Measurements from ENCODE around the gene LENG8.
A peak's percentile ranks its signal among the peaks of the same experiment; 100 is the strongest.
"Not testable (repeated sequence)": the region's sequence is repeated elsewhere in the genome, so short reads cannot be mapped to it uniquely, and the experiment has no call there.

The LENG8 gene

GRCh38 chr19:54462047-54462654, 13.2 kb downstream of the LENG8 start:
- no peak for DNase-seq (ENCODE audit: low spot score)

GRCh38 chr19:54462655-54463530, 13.9 kb downstream of the LENG8 start:
- DNase-seq (ENCODE audit: low spot score), result peak; percentile 52

- peak; percentile 92 for DNase-seq (ENCODE audit: low spot score)
These were observed 14.6 kb downstream of the LENG8 start, which contains the start of gene LENG9 for GRCh38 chr19:54463531-54464043. LENG9 (minus strand) TSS chr19:54463778; CDS start chr19:54463526, 252 bp downstream.

GRCh38 chr19:54464044-54464629, 15.1 kb downstream of the LENG8 start:
- peak; percentile 83 for DNase-seq (ENCODE audit: low spot score)

GRCh38 chr19:54464630-54465425, 15.8 kb downstream of the LENG8 start:
- DNase-seq (ENCODE audit: low spot score), result peak; percentile 62

GRCh38 chr19:54465426-54466109, 16.6 kb downstream of the LENG8 start:
- no peak for DNase-seq (ENCODE audit: low spot score)

GRCh38 chr19:54466110-54466480, 17.1 kb downstream of the LENG8 start:
- DNase-seq (ENCODE audit: low spot score), result not testable (repeated sequence)

GRCh38 chr19:54469496-54469934, 20.5 kb downstream of the LENG8 start:
- DNase-seq (ENCODE audit: low spot score), result no peak

GRCh38 chr19:54470276-54470887, 21.4 kb downstream of the LENG8 start:
- DNase-seq (ENCODE audit: low spot score), result no peak

- no peak for DNase-seq (ENCODE audit: low spot score)
These were observed 22.2 kb downstream of the LENG8 start for GRCh38 chr19:54470991-54471782.

GRCh38 chr19:54473071-54473891, 24.3 kb downstream of the LENG8 start, which contains the start of gene CDC42EP5:
CDC42EP5 (minus strand) TSS chr19:54473296; CDS start chr19:54465547, 7,749 bp downstream.
- no peak for DNase-seq (ENCODE audit: low spot score)

- no peak for DNase-seq (ENCODE audit: low spot score)
These were observed 24.9 kb downstream of the LENG8 start for GRCh38 chr19:54473892-54474372.

GRCh38 chr19:54475706-54476105, 26.7 kb downstream of the LENG8 start:
- no peak for DNase-seq (ENCODE audit: low spot score)

GRCh38 chr19:54477650-54478049, 28.7 kb downstream of the LENG8 start:
- DNase-seq (ENCODE audit: low spot score), result no peak

GRCh38 chr19:54478677-54479266, 29.8 kb downstream of the LENG8 start:
- no peak for DNase-seq (ENCODE audit: low spot score)

- no peak for DNase-seq (ENCODE audit: low spot score)
These were observed 31.1 kb downstream of the LENG8 start for GRCh38 chr19:54480051-54480450.

- peak; percentile 35 for DNase-seq (ENCODE audit: low spot score)
These were observed 32.4 kb downstream of the LENG8 start for GRCh38 chr19:54481326-54481930.

- no peak for DNase-seq (ENCODE audit: low spot score)
These were observed 33.9 kb downstream of the LENG8 start for GRCh38 chr19:54482889-54483288.

Data from CD4-positive, alpha-beta T cell treated with Interleukin-6 at 100 ng/mL for 8 hours (primary cell).